ENCODE results near the gene SNX32. TPM values are rescaled to one million over a fixed set of nuclear protein-coding genes. Genes with fewer than 3 reads are reported as not detected.

The SNX32 gene
- total and polyA plus RNA-seq, 2 of the 13 experiments (the other 11 are each of a cell fraction or from before 2014, with no cell fraction given), result 0.09 to 0.34 TPM

- TF ChIP-seq TCF7L2 (IDR thresholded peaks at IDR 0.05; ENCODE audit: low read depth, low read length) (no peak), WIZ (CRISPR knock-in tag; IDR thresholded peaks at IDR 0.05) (0 out of 2 replicates have a peak, but pooled peaks have one; percentile 49), RBFOX2 (IDR thresholded peaks at IDR 0.05; ENCODE audit: low read depth, low read length) (peak; percentile 65), GTF2F1 (IDR thresholded peaks at IDR 0.05; ENCODE audit: low read length) (no peak), JUN (CRISPR knock-in tag; IDR thresholded peaks at IDR 0.05) (no peak), ZNF552 (CRISPR knock-in tag; IDR thresholded peaks at IDR 0.05; ENCODE audit: borderline replicate concordance) (no peak), GMEB2 (CRISPR knock-in tag; IDR thresholded peaks at IDR 0.05; ENCODE audit: low read depth) (no peak), FOSL2 (CRISPR knock-in tag; IDR thresholded peaks at IDR 0.05) (no peak; the same call in none of the 2 replicates), ZNF639 (CRISPR knock-in tag; conservative IDR thresholded peaks at IDR 0.05) (no peak), BCL6 (CRISPR knock-in tag; IDR thresholded peaks at IDR 0.05) (peak; percentile 45), PRDM10 (CRISPR knock-in tag; IDR thresholded peaks at IDR 0.05; ENCODE audit: low read depth) (0 out of 2 replicates have a peak, but pooled peaks have one; percentile 57), RNF2 (conservative IDR thresholded peaks at IDR 0.05; ENCODE audit: low read depth) (no peak), DZIP1 (CRISPR knock-in tag; IDR thresholded peaks at IDR 0.05) (peak; percentile 64; the same call in 1 of the 2 replicates), THAP11 (CRISPR knock-in tag; IDR thresholded peaks at IDR 0.05) (peak; percentile 64), ZNF83 (CRISPR knock-in tag; IDR thresholded peaks at IDR 0.05; ENCODE audit: borderline replicate concordance) (no peak), ZNF350 (CRISPR knock-in tag; IDR thresholded peaks at IDR 0.05; ENCODE audit: borderline replicate concordance, low read depth) (peak; percentile 83), ZNF710 (CRISPR knock-in tag; IDR thresholded peaks at IDR 0.05; ENCODE audit: borderline replicate concordance) (peak; percentile 56; the same call in 1 of the 2 replicates)
These were observed 39.8 kb downstream of the SNX32 start (continued) for GRCh38 chr11:65873318-65874156.
